ENCODE results near the gene RGS6.

The RGS6 gene

GRCh38 chr14:72479461-72479931, 547.3 kb downstream of the RGS6 start:
- peaks cover 61% of the 10 kb centered on the region for H3K4me1 Mint-ChIP-seq
- H3K9me3 Mint-ChIP-seq, result no peaks in the 10 kb centered on the region
- H3K36me3 Mint-ChIP-seq, result no peaks in the 10 kb centered on the region
- H3K27me3 Mint-ChIP-seq, result no peaks in the 10 kb centered on the region
- H3K4me3 Mint-ChIP-seq, result no peak overlapping the region
- H3K27ac Mint-ChIP-seq, result no peak overlapping the region

- Mint-ChIP-seq H3K4me3 (no peak overlapping the region), H3K4me1 (peaks cover 61% of the 10 kb centered on the region), H3K9me3 (no peaks in the 10 kb centered on the region), H3K36me3 (no peaks in the 10 kb centered on the region), H3K27ac (no peak overlapping the region), H3K27me3 (no peaks in the 10 kb centered on the region)
Measured at GRCh38 chr14:72480464-72481243, 548.4 kb downstream of the RGS6 start.

DNA sequence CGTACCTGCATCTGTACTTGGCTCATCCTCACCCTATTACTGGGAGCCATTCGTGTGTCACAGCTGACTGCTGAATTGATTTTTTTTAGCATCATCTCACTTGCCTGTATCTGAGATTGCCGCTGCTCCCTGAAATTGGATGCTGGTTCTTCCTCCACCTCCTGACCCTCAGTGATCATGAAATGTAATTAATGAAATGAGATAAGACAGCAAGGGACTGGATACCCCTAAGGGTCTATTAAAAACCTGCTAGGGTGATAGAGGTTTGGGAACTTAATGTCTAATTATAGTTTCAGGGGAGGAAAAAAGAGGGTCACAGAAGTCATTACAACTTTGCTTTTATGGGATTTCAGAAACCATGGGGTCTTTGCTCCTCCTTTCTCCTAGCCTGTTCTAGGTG, 551.1 kb downstream of the RGS6 start:
- peaks cover 36% of the 10 kb centered on the region for H3K4me1 Mint-ChIP-seq
- H3K9me3 Mint-ChIP-seq, result no peaks in the 10 kb centered on the region
- no peaks in the 10 kb centered on the region for H3K27me3 Mint-ChIP-seq
- H3K36me3 Mint-ChIP-seq, result no peaks in the 10 kb centered on the region
- H3K4me3 Mint-ChIP-seq, result no peak overlapping the region
- H3K27ac Mint-ChIP-seq, result no peak overlapping the region

- no peaks in the 10 kb centered on the region for H3K36me3 Mint-ChIP-seq
- H3K27ac Mint-ChIP-seq, result no peak overlapping the region
- H3K4me3 Mint-ChIP-seq, result no peak overlapping the region
- no peaks in the 10 kb centered on the region for H3K27me3 Mint-ChIP-seq
- H3K9me3 Mint-ChIP-seq, result peaks cover 4% of the 10 kb centered on the region
- H3K4me1 Mint-ChIP-seq, result peaks cover 15% of the 10 kb centered on the region
Measured at GRCh38 chr14:72485695-72486094, 553.5 kb downstream of the RGS6 start.

GRCh38 chr14:72488514-72488913, 556.3 kb downstream of the RGS6 start:
- Mint-ChIP-seq H3K4me3 (no peak overlapping the region), H3K27ac (no peak overlapping the region), H3K4me1 (no peaks in the 10 kb centered on the region), H3K36me3 (no peaks in the 10 kb centered on the region), H3K27me3 (no peaks in the 10 kb centered on the region), H3K9me3 (peaks cover 4% of the 10 kb centered on the region)

DNA sequence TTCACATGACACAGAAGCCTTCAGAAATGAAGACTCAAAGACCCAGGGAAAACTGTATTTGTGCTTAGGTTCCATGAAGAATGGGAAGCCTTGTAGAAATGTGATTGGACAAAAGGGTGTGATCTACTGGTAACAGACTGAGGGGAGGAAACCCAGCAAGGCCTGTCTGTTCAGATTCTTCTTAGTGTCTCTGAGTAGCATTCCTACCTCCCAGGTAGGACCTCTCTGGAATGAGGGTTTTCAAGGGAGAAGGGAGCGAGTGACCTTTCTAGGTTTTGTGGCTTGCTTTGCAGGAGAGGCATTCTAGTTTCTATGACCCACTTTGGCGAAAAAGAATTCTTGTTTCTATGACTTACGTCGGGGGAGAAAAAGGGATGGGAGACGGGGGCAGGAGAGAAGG, 560.0 kb downstream of the RGS6 start:
- H3K27ac Mint-ChIP-seq, result no peak overlapping the region
- peaks cover 2% of the 10 kb centered on the region for H3K36me3 Mint-ChIP-seq
- H3K4me3 Mint-ChIP-seq, result no peak overlapping the region
- no peaks in the 10 kb centered on the region for H3K4me1 Mint-ChIP-seq
- H3K9me3 Mint-ChIP-seq, result peaks cover 4% of the 10 kb centered on the region
- H3K27me3 Mint-ChIP-seq, result no peaks in the 10 kb centered on the region

- H3K4me1 Mint-ChIP-seq, result no peaks in the 10 kb centered on the region
- peaks cover 2% of the 10 kb centered on the region for H3K36me3 Mint-ChIP-seq
- no peak overlapping the region for H3K27ac Mint-ChIP-seq
- H3K27me3 Mint-ChIP-seq, result no peaks in the 10 kb centered on the region
- H3K4me3 Mint-ChIP-seq, result no peak overlapping the region
- H3K9me3 Mint-ChIP-seq, result no peaks in the 10 kb centered on the region
Measured at GRCh38 chr14:72495668-72496067, 563.4 kb downstream of the RGS6 start.

DNA sequence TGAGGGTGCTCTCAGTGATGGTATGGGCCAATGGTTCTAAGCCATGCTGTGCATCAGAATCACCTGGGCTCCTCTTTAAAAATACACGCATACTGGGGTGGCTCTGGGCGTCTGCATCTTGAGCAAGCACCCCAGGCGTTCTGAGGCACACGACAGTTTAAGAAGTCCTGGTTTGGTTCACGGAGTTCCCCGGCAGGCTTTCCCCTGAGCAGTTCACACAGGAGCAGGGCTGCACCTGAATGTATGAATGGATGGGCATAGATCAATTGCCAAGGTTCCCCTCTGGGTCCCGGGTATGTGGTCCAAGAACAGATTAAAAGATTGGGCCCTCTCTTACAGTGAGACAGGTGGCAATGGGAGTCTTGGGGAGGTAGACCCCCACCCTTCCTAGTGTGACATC, 566.4 kb downstream of the RGS6 start:
- Mint-ChIP-seq H3K27ac (no peak overlapping the region), H3K36me3 (peaks cover 2% of the 10 kb centered on the region), H3K27me3 (no peaks in the 10 kb centered on the region), H3K4me3 (no peak overlapping the region), H3K4me1 (no peaks in the 10 kb centered on the region), H3K9me3 (no peaks in the 10 kb centered on the region)

DNA sequence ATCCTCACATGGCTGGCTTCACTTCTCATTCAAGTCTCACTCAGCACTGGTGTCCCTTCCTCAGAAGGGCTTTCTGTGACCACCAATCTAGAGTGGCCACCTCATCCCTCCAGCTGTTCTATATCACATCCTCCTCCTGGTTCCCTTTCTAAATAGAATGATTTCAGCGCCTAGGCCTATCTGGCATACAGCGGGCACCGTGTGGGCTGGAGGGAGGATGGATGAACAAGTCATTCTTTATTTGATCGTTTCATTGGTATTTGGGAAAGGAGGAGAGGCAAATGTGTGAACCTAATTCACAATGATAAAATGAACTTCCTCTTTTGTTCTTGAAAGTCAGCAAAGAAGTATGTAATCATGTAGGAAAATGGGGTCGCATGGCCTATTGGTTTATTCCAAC, 567.5 kb downstream of the RGS6 start:
- Mint-ChIP-seq H3K4me1 (no peaks in the 10 kb centered on the region), H3K4me3 (no peak overlapping the region), H3K27ac (peak overlapping the region; percentile 37), H3K27me3 (no peaks in the 10 kb centered on the region), H3K36me3 (peaks cover 1% of the 10 kb centered on the region), H3K9me3 (peaks cover 6% of the 10 kb centered on the region)

DNA sequence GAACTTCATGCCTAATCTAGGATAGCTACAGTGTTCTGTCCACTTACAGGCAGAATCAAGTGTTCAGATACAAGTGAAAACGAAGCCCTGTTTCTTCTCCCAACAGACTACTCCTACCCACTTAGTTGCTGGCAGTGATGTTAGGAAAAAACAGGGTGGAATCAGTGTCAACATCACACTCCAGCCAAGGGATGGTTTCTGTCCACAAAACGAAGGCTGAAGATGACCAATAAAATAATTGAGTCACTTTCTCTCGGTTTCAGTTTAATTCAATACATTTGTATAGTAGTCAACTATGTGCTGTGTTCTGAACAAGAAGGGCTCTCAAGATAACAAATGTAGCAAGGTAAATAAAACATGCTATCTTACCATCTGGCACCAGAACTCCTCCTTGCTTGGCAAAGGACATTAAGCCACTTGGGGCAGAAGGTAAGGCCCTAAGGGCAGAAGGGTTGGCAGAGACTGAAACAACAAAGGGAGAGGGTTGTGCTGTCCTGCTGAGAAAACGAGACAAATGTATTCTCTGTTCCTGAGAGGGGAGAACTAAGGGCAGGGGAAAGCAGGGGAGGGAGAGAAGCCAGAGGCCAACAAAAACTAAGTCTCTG, 568.1 kb downstream of the RGS6 start:
- H3K36me3 Mint-ChIP-seq, result peaks cover 1% of the 10 kb centered on the region
- peaks cover 6% of the 10 kb centered on the region for H3K9me3 Mint-ChIP-seq
- no peaks in the 10 kb centered on the region for H3K27me3 Mint-ChIP-seq
- H3K27ac Mint-ChIP-seq, result no peak overlapping the region
- no peaks in the 10 kb centered on the region for H3K4me1 Mint-ChIP-seq
- H3K4me3 Mint-ChIP-seq, result no peak overlapping the region

- Mint-ChIP-seq H3K4me3 (no peak overlapping the region), H3K27me3 (no peaks in the 10 kb centered on the region), H3K4me1 (no peaks in the 10 kb centered on the region)
Measured at GRCh38 chr14:72501439-72501838, 569.2 kb downstream of the RGS6 start.

DNA sequence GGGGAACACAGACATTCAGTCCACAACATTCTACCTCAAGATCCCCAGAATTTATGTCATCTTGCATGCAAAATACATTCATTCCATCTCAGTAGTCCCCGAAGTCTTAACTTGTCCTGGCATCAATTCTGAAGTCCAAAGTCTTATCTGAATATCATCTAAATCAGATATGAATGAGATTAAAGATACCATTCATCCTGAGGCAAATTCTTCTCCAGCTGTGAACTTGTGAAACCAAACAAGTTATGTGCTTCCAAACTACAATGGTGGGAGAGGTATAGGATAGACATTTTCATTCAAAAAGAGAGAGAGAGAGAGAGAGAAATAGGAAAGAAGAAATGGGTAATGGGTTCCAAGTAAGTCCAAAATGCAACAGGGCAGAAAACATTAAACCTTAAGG, 571.0 kb downstream of the RGS6 start:
- Mint-ChIP-seq H3K4me3 (no peak overlapping the region), H3K9me3 (peaks cover 6% of the 10 kb centered on the region), H3K4me1 (no peaks in the 10 kb centered on the region), H3K27ac (no peak overlapping the region), H3K36me3 (peaks cover 1% of the 10 kb centered on the region), H3K27me3 (no peaks in the 10 kb centered on the region)

More at GRCh38 chr14:72501439-72501838, 569.2 kb downstream of the RGS6 start:
- H3K9me3 Mint-ChIP-seq, result peaks cover 6% of the 10 kb centered on the region
- peaks cover 1% of the 10 kb centered on the region for H3K36me3 Mint-ChIP-seq
- H3K27ac Mint-ChIP-seq, result no peak overlapping the region

GRCh38 chr14:72503696-72504368, 571.6 kb downstream of the RGS6 start:
- Mint-ChIP-seq H3K4me1 (no peaks in the 10 kb centered on the region), H3K27ac (no peak overlapping the region), H3K36me3 (peaks cover 1% of the 10 kb centered on the region), H3K9me3 (peaks cover 6% of the 10 kb centered on the region), H3K4me3 (no peak overlapping the region), H3K27me3 (no peaks in the 10 kb centered on the region)

DNA sequence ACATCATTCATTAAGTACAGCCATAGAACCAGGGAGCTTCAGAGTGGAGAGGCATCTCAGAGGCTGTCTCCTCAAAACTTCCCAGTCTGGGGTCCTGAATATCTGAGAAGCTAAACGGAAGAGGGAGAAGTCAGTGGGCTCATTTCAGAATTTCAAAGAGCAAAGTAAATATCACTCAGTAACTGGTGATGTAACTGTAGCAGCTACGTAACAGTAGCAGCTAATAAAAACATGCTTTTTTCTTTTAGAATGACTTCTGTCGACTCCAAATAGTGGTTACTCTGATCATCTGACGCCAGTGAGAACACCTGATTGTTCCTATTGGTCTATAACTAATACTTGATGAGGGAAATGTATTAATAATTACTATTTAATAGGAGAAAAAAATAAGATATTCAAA, 578.3 kb downstream of the RGS6 start:
- no peaks in the 10 kb centered on the region for H3K9me3 Mint-ChIP-seq
- no peaks in the 10 kb centered on the region for H3K36me3 Mint-ChIP-seq
- no peak overlapping the region for H3K27ac Mint-ChIP-seq
- H3K27me3 Mint-ChIP-seq, result peaks cover 3% of the 10 kb centered on the region
- no peak overlapping the region for H3K4me3 Mint-ChIP-seq
- H3K4me1 Mint-ChIP-seq, result no peaks in the 10 kb centered on the region

- H3K36me3 Mint-ChIP-seq, result no peaks in the 10 kb centered on the region
- no peak overlapping the region for H3K27ac Mint-ChIP-seq
- H3K4me3 Mint-ChIP-seq, result no peak overlapping the region
- H3K27me3 Mint-ChIP-seq, result peaks cover 3% of the 10 kb centered on the region
- peaks cover 8% of the 10 kb centered on the region for H3K4me1 Mint-ChIP-seq
- no peaks in the 10 kb centered on the region for H3K9me3 Mint-ChIP-seq
Measured at GRCh38 chr14:72512281-72512680, 580.1 kb downstream of the RGS6 start.

GRCh38 chr14:72512925-72513324, 580.7 kb downstream of the RGS6 start:
- H3K4me3 Mint-ChIP-seq, result no peak overlapping the region
- H3K4me1 Mint-ChIP-seq, result peaks cover 14% of the 10 kb centered on the region
- H3K9me3 Mint-ChIP-seq, result no peaks in the 10 kb centered on the region
- H3K36me3 Mint-ChIP-seq, result no peaks in the 10 kb centered on the region
- peaks cover 3% of the 10 kb centered on the region for H3K27me3 Mint-ChIP-seq
- H3K27ac Mint-ChIP-seq, result no peak overlapping the region
